Fibroblast of villous mesenchyme (primary cell): ENCODE data around the gene TMEM269. TPM values are rescaled to one million over a fixed set of nuclear protein-coding genes. Genes with fewer than 3 reads are reported as not detected.

Source experiments
- DNase-seq: peaks from one replicate; pipeline ENCODE4 v3.0.0-alpha.2; 2010; ENCODE audit warnings: low read depth
- H3K4me3 ChIP-seq: 2 replicates; pipeline ENCODE4 v1.5.1; 2011; ENCODE audit warnings: low read depth, mild to moderate bottlenecking, low read length
- CTCF ChIP-seq: IDR thresholded peaks from 2 replicates; pipeline ENCODE4 v1.5.1; 2012; ENCODE audit warnings: low read depth, mild to moderate bottlenecking, low read length; ENCODE audit not compliant: insufficient read depth
- total RNA-seq: library from RNA; depleted of rRNA; stranded (reverse); fragments of >200 nt; gene quantifications from 2 replicates; pipeline ENCODE4 v1.2.3, GENCODE V29; 2012

TMEM269 gene
- total RNA-seq, 1 donor = under 0.01 TPM

- TF ChIP-seq CTCF = no peak
Measured at GRCh38 chr1:42838482-42839190, 53.8 kb downstream of the TMEM269 start.

GRCh38 chr1:42841010-42841409 is 56.2 kb downstream of the TMEM269 start:
- no peak for DNase-seq
- no peak overlapping the region for H3K4me3 ChIP-seq
- no peak for TF ChIP-seq CTCF

More at GRCh38 chr1:42838482-42839190, 53.8 kb downstream of the TMEM269 start:
- no peak for DNase-seq
- no peak overlapping the region for H3K4me3 ChIP-seq

GRCh38 chr1:42841440-42842147 is 56.8 kb downstream of the TMEM269 start:
- H3K4me3 ChIP-seq = no peak overlapping the region
- no peak for TF ChIP-seq CTCF
- DNase-seq = no peak

- no peak overlapping the region for H3K4me3 ChIP-seq
- DNase-seq = peak; percentile 73
- no peak for TF ChIP-seq CTCF
Measured at GRCh38 chr1:42844592-42845140, 59.9 kb downstream of the TMEM269 start.

- no peak overlapping the region for H3K4me3 ChIP-seq
- DNase-seq = no peak
- no peak for TF ChIP-seq CTCF
Measured at GRCh38 chr1:42845193-42845592, 60.4 kb downstream of the TMEM269 start.

- H3K4me3 ChIP-seq = peak overlapping the region; percentile 90
- no peak for TF ChIP-seq CTCF
- no peak for DNase-seq
Measured at GRCh38 chr1:42845866-42846256, 61.1 kb downstream of the TMEM269 start.
